Activated CD8-positive, alpha-beta T cell treated with anti-CD3 and anti-CD28 coated beads, Interleukin-2, amount 10 ng/mL, durations not matched to agents 7 days and 5 days (primary cell): ENCODE results near the gene NELFB. TPM values are rescaled to one million over a fixed set of nuclear protein-coding genes. Genes with fewer than 3 reads are reported as not detected.
"Not testable (repeated sequence)": the region's sequence is repeated elsewhere in the genome, so short reads cannot be mapped to it uniquely, and the experiment has no call there.

Experiments used
- ATAC-seq: fragments of 150-1000 bp; cut with Tn5 transposase; one replicate; pipeline ENCODE4 v1.10.0; 2021; ENCODE audit warnings: moderate library complexity
- CTCF ChIA-PET: fragments of 350-600 bp; sonication (Branson Sonifier 250); formaldehyde crosslinking; loops from one replicate; lab custom pipeline; 2021; ENCODE audit warnings: antibody characterized with exemption; lab: Charles Lee
- POLR2A ChIA-PET: fragments of 350-600 bp; sonication (Branson Sonifier 250); formaldehyde crosslinking; loops from one replicate; lab custom pipeline; 2021; ENCODE audit warnings: antibody characterized with exemption; lab: Charles Lee
- DNase-seq: peaks from one replicate; pipeline ENCODE4 v3.0.0-alpha.2; 2020
- H3K27ac Mint-ChIP-seq: one replicate; pipeline ENCODE4 v1.8.0; 2021; ENCODE audit warnings: mild to moderate bottlenecking, mixed read lengths
- H3K27me3 Mint-ChIP-seq: one replicate; pipeline ENCODE4 v1.8.0; 2021; ENCODE audit warnings: low read depth, mixed read lengths
- H3K36me3 Mint-ChIP-seq: one replicate; pipeline ENCODE4 v1.8.0; 2021; ENCODE audit warnings: low read depth, mixed read lengths
- H3K4me1 Mint-ChIP-seq: one replicate; pipeline ENCODE4 v1.8.0; 2021; ENCODE audit warnings: low read depth, mixed read lengths
- H3K4me3 Mint-ChIP-seq: one replicate; pipeline ENCODE4 v1.8.0; 2021; ENCODE audit warnings: mild to moderate bottlenecking, mixed read lengths
- H3K9me3 Mint-ChIP-seq: one replicate; pipeline ENCODE4 v1.8.0; 2022; ENCODE audit warnings: mixed read lengths; ENCODE audit not compliant: insufficient read depth
- total RNA-seq, 2 experiments: library from RNA; stranded (reverse); gene quantifications; one replicate each; pipeline ENCODE4 v1.2.3, GENCODE V29; 2021

Gene NELFB
- total RNA-seq, 2 experiments from 2014 or later, result 68.6 to 68.8 TPM

DNA sequence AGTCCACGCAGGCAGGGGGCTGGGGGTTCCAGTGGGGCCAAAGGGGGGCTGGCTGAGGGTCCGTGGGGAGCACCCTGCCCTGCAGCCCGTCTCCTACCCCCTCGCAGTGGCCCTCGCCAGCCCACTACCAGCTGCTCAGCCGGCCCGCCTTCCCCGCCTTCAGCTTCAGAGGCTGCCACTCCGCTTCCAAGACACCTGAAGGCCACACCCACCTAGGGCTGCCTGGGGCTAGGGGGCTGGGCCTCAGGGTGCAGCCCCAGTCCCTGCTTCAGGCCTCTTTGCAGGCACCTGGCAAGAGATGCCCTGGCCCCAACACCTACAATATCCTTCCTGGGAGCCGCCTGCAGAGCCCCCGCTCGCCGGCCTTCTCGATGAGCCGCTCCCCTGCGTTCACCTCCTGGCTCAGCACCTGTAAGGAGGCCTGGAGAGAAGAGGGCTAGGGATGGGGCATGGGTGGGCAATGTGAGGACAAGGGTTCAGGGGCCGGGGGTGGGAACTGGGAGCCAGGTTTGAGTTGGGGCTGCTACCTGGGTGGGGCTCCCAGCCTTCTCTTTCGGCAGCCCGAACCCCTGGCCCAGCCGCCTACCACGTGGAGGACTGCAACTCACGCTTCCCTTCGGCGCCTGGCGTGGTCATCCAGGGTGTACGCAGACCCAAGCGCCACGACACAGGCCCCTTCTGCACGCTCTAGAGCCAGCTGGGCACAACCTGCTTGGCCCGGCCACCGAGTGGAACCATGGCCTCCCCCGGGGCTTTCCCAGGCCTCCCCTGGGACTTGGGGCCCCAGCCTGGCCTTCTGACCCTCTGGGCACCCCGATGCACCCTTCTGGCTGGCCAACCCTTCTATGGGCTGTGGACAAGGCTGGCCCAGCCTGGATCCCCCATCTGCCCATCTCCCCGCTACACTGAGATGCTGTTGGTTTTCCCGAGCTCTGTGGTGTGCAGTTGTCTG lies 2.3 kb upstream of the NELFB start:
- Mint-ChIP-seq H3K9me3 (no peaks in the 10 kb centered on the region), H3K27me3 (no peaks in the 10 kb centered on the region), H3K36me3 (peaks cover 8% of the 10 kb centered on the region), H3K4me3 (no peak overlapping the region), H3K27ac (no peak overlapping the region), H3K4me1 (peaks cover 20% of the 10 kb centered on the region)
- no peak for ATAC-seq
- DNase-seq, result no peak
- POLR2A ChIA-PET, result interaction anchor here (4.4 to 5.5 kb wide), 2 partner anchors 8 to 11 kb away, joined by 14 to 87 read pairs; partner anchors contain the start of gene TUBB4B
- CTCF ChIA-PET, result interaction anchor here (1.0 to 4.4 kb wide), 2 partner anchors 12 to 16 kb away, joined by 4 to 32 read pairs; partner anchors contain the start of gene TUBB4B

GRCh38 chr9:137253717-137254623 lies 1.2 kb upstream of the NELFB start:
- DNase-seq, result no peak
- Mint-ChIP-seq H3K4me1 (peaks cover 20% of the 10 kb centered on the region), H3K27ac (peak overlapping the region; percentile 78), H3K4me3 (peak overlapping the region; percentile 79), H3K9me3 (no peaks in the 10 kb centered on the region), H3K27me3 (no peaks in the 10 kb centered on the region), H3K36me3 (peaks cover 12% of the 10 kb centered on the region)
- ChIA-PET CTCF (interaction anchor here (0.9 to 4.4 kb wide), 4 partner anchors 9 to 225 kb away, joined by 3 to 32 read pairs (median 10); partner anchors contain the start of gene TUBB4B), POLR2A (interaction anchor here (0.6 to 5.5 kb wide), 6 partner anchors 9 to 168 kb away, joined by 3 to 87 read pairs (median 4); partner anchors contain the start of genes MAN1B1 and TUBB4B)
- no peak for ATAC-seq

GRCh38 chr9:137255448-137256114 lies 454 bp downstream of the NELFB start:
- peak overlapping the region; percentile 91 for H3K4me3 Mint-ChIP-seq
- CTCF ChIA-PET, result interaction anchor here (1.0 to 4.4 kb wide), 5 partner anchors 10 to 27 kb away, joined by 3 to 32 read pairs (median 5); partner anchors contain the start of gene TUBB4B
- POLR2A ChIA-PET, result interaction anchor here (0.6 to 5.5 kb wide), 7 partner anchors 11 to 169 kb away, joined by 3 to 87 read pairs (median 4); partner anchors contain the start of genes MAN1B1, TPRN and TUBB4B
- peaks cover 17% of the 10 kb centered on the region for H3K36me3 Mint-ChIP-seq
- DNase-seq, result no peak
- H3K4me1 Mint-ChIP-seq, result peaks cover 20% of the 10 kb centered on the region
- no peaks in the 10 kb centered on the region for H3K9me3 Mint-ChIP-seq
- H3K27me3 Mint-ChIP-seq, result no peaks in the 10 kb centered on the region
- ATAC-seq, result no peak
- peak overlapping the region; percentile 87 for H3K27ac Mint-ChIP-seq

GRCh38 chr9:137256362-137256761 lies 1.2 kb downstream of the NELFB start:
- no peak for ATAC-seq
- H3K4me3 Mint-ChIP-seq, result peak overlapping the region; percentile 91
- no peak for DNase-seq
- H3K4me1 Mint-ChIP-seq, result peaks cover 20% of the 10 kb centered on the region
- H3K27me3 Mint-ChIP-seq, result no peaks in the 10 kb centered on the region
- peaks cover 18% of the 10 kb centered on the region for H3K36me3 Mint-ChIP-seq
- H3K27ac Mint-ChIP-seq, result peak overlapping the region; percentile 25
- H3K9me3 Mint-ChIP-seq, result no peaks in the 10 kb centered on the region
- ChIA-PET CTCF (interaction anchor here (1.0 to 4.4 kb wide), 3 partner anchors 16 to 26 kb away, joined by 3 to 32 read pairs (median 5); partner anchors contain the start of gene TUBB4B), POLR2A (interaction anchor here (0.6 to 5.5 kb wide), 4 partner anchors 12 to 24 kb away, joined by 3 to 87 read pairs (median 8); partner anchors contain the start of gene TUBB4B)

- no peak overlapping the region for H3K27ac Mint-ChIP-seq
- no peaks in the 10 kb centered on the region for H3K27me3 Mint-ChIP-seq
- peaks cover 23% of the 10 kb centered on the region for H3K36me3 Mint-ChIP-seq
- DNase-seq, result no peak
- peak overlapping the region; percentile 91 for H3K4me3 Mint-ChIP-seq
- no peak for ATAC-seq
- ChIA-PET CTCF (interaction anchor here (1.0 to 4.4 kb wide), 3 partner anchors 16 to 26 kb away, joined by 3 to 32 read pairs (median 5); partner anchors contain the start of gene TUBB4B), POLR2A (interaction anchor here (1.0 to 5.5 kb wide), 3 partner anchors 12 to 20 kb away, joined by 3 to 87 read pairs (median 14); partner anchors contain the start of gene TUBB4B)
- peaks cover 20% of the 10 kb centered on the region for H3K4me1 Mint-ChIP-seq
- no peaks in the 10 kb centered on the region for H3K9me3 Mint-ChIP-seq
Observed at GRCh38 chr9:137256856-137257255, 1.7 kb downstream of the NELFB start.

- DNase-seq, ATAC-seq, H3K4me1 Mint-ChIP-seq, POLR2A ChIA-PET, H3K27me3 Mint-ChIP-seq, H3K4me3 Mint-ChIP-seq, H3K27ac Mint-ChIP-seq, H3K9me3 Mint-ChIP-seq: not testable (repeated sequence)
- CTCF ChIA-PET, result interaction anchor here (1.8 kb wide), 1 partner anchor 15 kb away, joined by 6 read pairs; the partner anchor contains the start of gene TOR4A
- peaks cover 22% of the 10 kb centered on the region for H3K36me3 Mint-ChIP-seq
Observed at GRCh38 chr9:137262173-137262908, 7.2 kb downstream of the NELFB start.

GRCh38 chr9:137262909-137263285 lies 7.8 kb downstream of the NELFB start:
- ATAC-seq (no peak), DNase-seq (no peak)
- peaks cover 3% of the 10 kb centered on the region for H3K4me1 Mint-ChIP-seq
- H3K27ac Mint-ChIP-seq, result no peak overlapping the region
- no peaks in the 10 kb centered on the region for H3K9me3 Mint-ChIP-seq
- ChIA-PET POLR2A (no interaction called here), CTCF (no interaction called here)
- H3K36me3 Mint-ChIP-seq, result peaks cover 28% of the 10 kb centered on the region
- no peaks in the 10 kb centered on the region for H3K27me3 Mint-ChIP-seq
- H3K4me3 Mint-ChIP-seq, result no peak overlapping the region

DNA sequence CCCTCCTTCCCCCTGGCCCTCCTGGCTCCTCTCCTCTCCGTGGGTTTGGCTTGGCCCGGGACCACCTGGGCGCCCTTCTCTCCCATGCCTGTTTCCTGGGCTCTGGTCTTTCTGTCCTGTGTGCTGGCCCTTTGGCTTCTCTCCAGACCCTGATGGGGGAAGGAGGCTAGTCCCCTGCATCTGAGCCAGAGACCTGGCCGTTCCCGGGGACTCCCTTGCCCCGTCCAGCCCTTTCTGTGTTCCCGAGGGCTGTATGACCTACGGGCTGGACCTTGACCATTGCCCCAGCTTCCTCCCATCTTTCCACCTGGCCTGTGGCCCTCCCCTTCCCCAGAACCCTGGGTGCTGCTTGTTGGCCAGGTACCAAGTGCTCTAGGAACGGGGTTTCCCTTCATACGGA lies 8.4 kb downstream of the NELFB start:
- POLR2A ChIA-PET, result interaction anchor here (0.7 kb wide), 1 partner anchor 549 kb away, joined by 3 read pairs; no protein-coding TSS in a partner anchor
- H3K9me3 Mint-ChIP-seq, result no peaks in the 10 kb centered on the region
- no peak for ATAC-seq
- H3K4me1 Mint-ChIP-seq, result peaks cover 3% of the 10 kb centered on the region
- no peak overlapping the region for H3K4me3 Mint-ChIP-seq
- CTCF ChIA-PET, result no interaction called here
- no peaks in the 10 kb centered on the region for H3K27me3 Mint-ChIP-seq
- no peak overlapping the region for H3K27ac Mint-ChIP-seq
- no peak for DNase-seq
- H3K36me3 Mint-ChIP-seq, result peaks cover 31% of the 10 kb centered on the region

DNA sequence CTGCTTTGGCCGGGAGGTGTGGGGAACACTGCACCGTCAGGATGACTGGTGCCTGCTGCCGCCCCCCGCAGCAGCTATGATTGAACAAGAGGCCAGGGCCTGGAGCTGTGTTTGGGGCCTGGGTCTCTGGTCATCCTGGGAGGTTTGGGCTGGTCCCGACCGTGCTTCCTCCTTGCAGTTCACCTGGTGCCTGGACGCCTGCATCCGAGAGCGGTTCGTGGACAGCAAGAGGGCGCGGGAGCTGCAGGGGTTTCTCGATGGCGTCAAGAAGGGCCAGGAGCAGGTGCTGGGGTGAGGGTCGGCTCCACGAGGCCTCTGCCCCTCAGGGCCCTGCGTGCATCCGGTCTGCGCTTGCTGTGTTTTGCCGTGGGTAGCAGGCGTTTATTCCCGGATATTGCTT lies 8.9 kb downstream of the NELFB start:
- CTCF ChIA-PET, result no interaction called here

More for the DNA sequence above, 8.9 kb downstream of the NELFB start:
- POLR2A ChIA-PET, result no interaction called here
- Mint-ChIP-seq H3K4me1 (peaks cover 3% of the 10 kb centered on the region), H3K36me3 (peaks cover 31% of the 10 kb centered on the region), H3K9me3 (no peaks in the 10 kb centered on the region), H3K4me3 (no peak overlapping the region), H3K27me3 (no peaks in the 10 kb centered on the region), H3K27ac (no peak overlapping the region)
- DNase-seq, result no peak
- no peak for ATAC-seq
